Measurements from ENCODE around the gene SIAH1.

- TF ChIP-seq CTCF (IDR thresholded peaks at IDR 0.05): peak in 6 of 7 experiments; percentile 15 to 96 (median 80)
- peak in 1 of 3 donors; percentile 80 for TF ChIP-seq POLR2AphosphoS5 (IDR thresholded peaks at IDR 0.05)
These were observed 31.5 kb downstream of the SIAH1 start for GRCh38 chr16:48353565-48354163.

Measured in stomach (tissue), 4 donors.